Measurements from ENCODE around the gene C16orf96.

DNA sequence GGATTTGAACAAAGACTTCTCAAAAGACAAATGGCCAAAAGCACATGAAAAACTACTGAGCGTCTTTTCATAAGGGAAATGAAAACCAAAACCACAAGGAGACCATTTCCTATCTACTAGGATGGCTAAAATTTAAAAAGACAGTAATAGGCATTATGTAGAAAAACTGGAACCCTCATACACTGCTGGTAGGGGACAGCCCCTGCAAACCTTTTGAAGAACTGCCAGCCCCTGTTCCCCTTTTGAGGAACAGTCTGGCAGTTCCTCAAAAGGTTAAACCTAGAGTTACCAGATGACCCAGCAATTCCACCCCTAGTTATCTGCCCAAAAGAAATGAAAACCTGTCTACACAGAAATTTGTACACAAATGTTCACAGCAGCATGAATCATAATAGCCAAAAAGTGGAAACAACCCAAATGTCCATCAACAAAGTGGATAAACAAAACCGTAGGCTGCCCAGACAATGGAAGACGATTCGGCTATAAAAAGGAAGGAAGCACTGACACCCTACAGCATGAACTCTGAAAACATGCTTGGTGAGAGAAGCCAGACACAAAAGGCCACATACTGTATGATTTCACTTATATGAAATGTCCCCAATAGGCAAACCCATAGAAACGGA is 40.4 kb upstream of the C16orf96 start:
- TF ChIP-seq, protein P1, sequence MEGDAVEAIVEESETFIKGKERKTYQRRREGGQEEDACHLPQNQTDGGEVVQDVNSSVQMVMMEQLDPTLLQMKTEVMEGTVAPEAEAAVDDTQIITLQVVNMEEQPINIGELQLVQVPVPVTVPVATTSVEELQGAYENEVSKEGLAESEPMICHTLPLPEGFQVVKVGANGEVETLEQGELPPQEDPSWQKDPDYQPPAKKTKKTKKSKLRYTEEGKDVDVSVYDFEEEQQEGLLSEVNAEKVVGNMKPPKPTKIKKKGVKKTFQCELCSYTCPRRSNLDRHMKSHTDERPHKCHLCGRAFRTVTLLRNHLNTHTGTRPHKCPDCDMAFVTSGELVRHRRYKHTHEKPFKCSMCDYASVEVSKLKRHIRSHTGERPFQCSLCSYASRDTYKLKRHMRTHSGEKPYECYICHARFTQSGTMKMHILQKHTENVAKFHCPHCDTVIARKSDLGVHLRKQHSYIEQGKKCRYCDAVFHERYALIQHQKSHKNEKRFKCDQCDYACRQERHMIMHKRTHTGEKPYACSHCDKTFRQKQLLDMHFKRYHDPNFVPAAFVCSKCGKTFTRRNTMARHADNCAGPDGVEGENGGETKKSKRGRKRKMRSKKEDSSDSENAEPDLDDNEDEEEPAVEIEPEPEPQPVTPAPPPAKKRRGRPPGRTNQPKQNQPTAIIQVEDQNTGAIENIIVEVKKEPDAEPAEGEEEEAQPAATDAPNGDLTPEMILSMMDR (IDR thresholded peaks at IDR 0.05; ENCODE audit: insufficient read depth, low read length) = no peak
- TF ChIP-seq, protein P2, sequence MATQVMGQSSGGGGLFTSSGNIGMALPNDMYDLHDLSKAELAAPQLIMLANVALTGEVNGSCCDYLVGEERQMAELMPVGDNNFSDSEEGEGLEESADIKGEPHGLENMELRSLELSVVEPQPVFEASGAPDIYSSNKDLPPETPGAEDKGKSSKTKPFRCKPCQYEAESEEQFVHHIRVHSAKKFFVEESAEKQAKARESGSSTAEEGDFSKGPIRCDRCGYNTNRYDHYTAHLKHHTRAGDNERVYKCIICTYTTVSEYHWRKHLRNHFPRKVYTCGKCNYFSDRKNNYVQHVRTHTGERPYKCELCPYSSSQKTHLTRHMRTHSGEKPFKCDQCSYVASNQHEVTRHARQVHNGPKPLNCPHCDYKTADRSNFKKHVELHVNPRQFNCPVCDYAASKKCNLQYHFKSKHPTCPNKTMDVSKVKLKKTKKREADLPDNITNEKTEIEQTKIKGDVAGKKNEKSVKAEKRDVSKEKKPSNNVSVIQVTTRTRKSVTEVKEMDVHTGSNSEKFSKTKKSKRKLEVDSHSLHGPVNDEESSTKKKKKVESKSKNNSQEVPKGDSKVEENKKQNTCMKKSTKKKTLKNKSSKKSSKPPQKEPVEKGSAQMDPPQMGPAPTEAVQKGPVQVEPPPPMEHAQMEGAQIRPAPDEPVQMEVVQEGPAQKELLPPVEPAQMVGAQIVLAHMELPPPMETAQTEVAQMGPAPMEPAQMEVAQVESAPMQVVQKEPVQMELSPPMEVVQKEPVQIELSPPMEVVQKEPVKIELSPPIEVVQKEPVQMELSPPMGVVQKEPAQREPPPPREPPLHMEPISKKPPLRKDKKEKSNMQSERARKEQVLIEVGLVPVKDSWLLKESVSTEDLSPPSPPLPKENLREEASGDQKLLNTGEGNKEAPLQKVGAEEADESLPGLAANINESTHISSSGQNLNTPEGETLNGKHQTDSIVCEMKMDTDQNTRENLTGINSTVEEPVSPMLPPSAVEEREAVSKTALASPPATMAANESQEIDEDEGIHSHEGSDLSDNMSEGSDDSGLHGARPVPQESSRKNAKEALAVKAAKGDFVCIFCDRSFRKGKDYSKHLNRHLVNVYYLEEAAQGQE (IDR thresholded peaks at IDR 0.05; ENCODE audit: insufficient replicate concordance, low read depth) = no peak
- TF ChIP-seq POLR2AphosphoS5 (IDR thresholded peaks at IDR 0.05; ENCODE audit: low read depth) (0 out of 2 replicates have a peak, but pooled peaks have one; percentile 42), GABPA (IDR thresholded peaks at IDR 0.05; ENCODE audit: low read depth) (no peak), SPI1 (IDR thresholded peaks at IDR 0.05; ENCODE audit: borderline replicate concordance, low read depth) (peak; percentile 100)
